ENCODE measurements around the gene GMDS. TPM values are rescaled to one million over a fixed set of nuclear protein-coding genes. Genes with fewer than 3 reads are reported as not detected.

GMDS gene
- total and polyA plus RNA-seq, 2 of the 8 experiments (the other 6 are each of a cell fraction or from before 2014, with no cell fraction given): 16.8 to 50.0 TPM

GRCh38 chr6:1915226-1915625, 330.2 kb downstream of the GMDS start:
- Histone ChIP-seq H3K14ac (ENCODE audit: insufficient read length) (no peak overlapping the region), H4K20me1 (replicated peaks in 1 of 2; ENCODE audit: control insufficient read depth in 1 of 2, insufficient read depth in 2 of 2, low read length in 2 of 2) (no peaks in the 10 kb centered on the region), H3K9ac (replicated peaks in 1 of 4; ENCODE audit: extremely low read depth in 1 of 4, low read depth in 3 of 4, low read length in 3 of 4) (no peak overlapping the region)

More at GRCh38 chr6:1915226-1915625, 330.2 kb downstream of the GMDS start:
- no peaks in the 10 kb centered on the region for H3K79me2 ChIP-seq (ENCODE audit: control insufficient read depth in 1 of 2, insufficient read depth in 2 of 2, low read length in 2 of 2)
- no peaks in the 10 kb centered on the region for H3K9me3 ChIP-seq (ENCODE audit: insufficient read depth in 2 of 2, low read depth in 1 of 2, low read length in 1 of 2)
- 90% methylated on average over 9 of the region's 9 CpGs; no CpG with 5 or more reads in 1 of the 2 experiments for WGBS, 2 experiments (ENCODE audit: extremely low coverage in 1 of 2, insufficient coverage in 1 of 2, insufficient read length in 1 of 2, insufficient replicate concordance in 2 of 2, low coverage in 1 of 2, low lambda C conversion rate in 2 of 2, missing lambda C conversion rate in 1 of 2)
- DNase-seq (ENCODE audit: low read depth in 1 of 2, low spot score in 2 of 2) (no peak), FAIRE-seq (no peak)
- H3K56ac ChIP-seq (replicated peaks; ENCODE audit: insufficient read length, low read depth, low read length): no peak overlapping the region
- no peak overlapping the region for H4K91ac ChIP-seq (replicated peaks; ENCODE audit: insufficient read length, low read length)
- H2AFZ ChIP-seq (ENCODE audit: low read length): no peak overlapping the region
- no peak overlapping the region for H3K23ac ChIP-seq (ENCODE audit: insufficient read length)
- no peaks in the 10 kb centered on the region for H3K23me2 ChIP-seq (ENCODE audit: low read depth, low read length)
- no peak overlapping the region for H4K5ac ChIP-seq (ENCODE audit: insufficient read length, low read depth, low read length)
- H2BK20ac ChIP-seq (ENCODE audit: low read length): no peak overlapping the region
- H3K27me3 ChIP-seq (replicated peaks in 1 of 4; ENCODE audit: control insufficient read depth in 3 of 4, extremely low read depth in 1 of 4, insufficient read depth in 3 of 4, low read length in 3 of 4): no peaks in the 10 kb centered on the region
- ChIA-PET CTCF (ENCODE audit: partially characterized antibody) (interaction anchor here (0.6 to 1.9 kb wide), 2 partner anchors 22 to 491 kb away, joined by 3 to 9 read pairs; no protein-coding TSS in a partner anchor), POLR2A (ENCODE audit: partially characterized antibody) (no interaction called here)
- no peak overlapping the region for H3K18ac ChIP-seq (ENCODE audit: extremely low read depth, low read length)
- no peak overlapping the region for H3K4me2 ChIP-seq (ENCODE audit: insufficient read depth in 1 of 2, low read depth in 2 of 2, low read length in 2 of 2)
- H2BK120ac ChIP-seq (replicated peaks; ENCODE audit: low read depth, low read length): no peak overlapping the region
- H2BK15ac ChIP-seq (ENCODE audit: low read length): no peak overlapping the region
- no peak overlapping the region for H3K4ac ChIP-seq (replicated peaks; ENCODE audit: insufficient read length, low read depth, low read length)
- H3K4me1 ChIP-seq (replicated peaks in 1 of 4; ENCODE audit: control insufficient read depth in 3 of 4, insufficient read depth in 4 of 4, low read length in 3 of 4): peaks cover 0 to 3% (median 2%) of the 10 kb centered on the region in 4 experiments; a peak in 4 of 7 replicates
- TF ChIP-seq BRCA1 (IDR thresholded peaks at IDR 0.05; ENCODE audit: low read depth, low read length) (no peak), CBX5 (IDR thresholded peaks at IDR 0.05; ENCODE audit: low read depth, low read length) (no peak), MAFK (IDR thresholded peaks at IDR 0.05; ENCODE audit: low read depth, low read length) (no peak), POLR2AphosphoS5 (IDR thresholded peaks at IDR 0.05; ENCODE audit: low read depth, low read length) (no peak), SIN3A (conservative IDR thresholded peaks at IDR 0.05 in 1 of 2, IDR thresholded peaks at IDR 0.05 in 1 of 2; ENCODE audit: low read depth in 1 of 2, low read length in 2 of 2) (no peak), SP1 (IDR thresholded peaks at IDR 0.05; ENCODE audit: low read depth, low read length) (no peak), SAP30 (IDR thresholded peaks at IDR 0.05; ENCODE audit: insufficient read depth, insufficient replicate concordance, low read length) (no peak), CHD2 (IDR thresholded peaks at IDR 0.05; ENCODE audit: low read length) (no peak), TEAD4 (IDR thresholded peaks at IDR 0.05; ENCODE audit: low read depth, low read length) (no peak), GABPA (IDR thresholded peaks at IDR 0.05; ENCODE audit: borderline replicate concordance, insufficient read depth, low read length) (no peak), USF2 (IDR thresholded peaks at IDR 0.05; ENCODE audit: low read length) (no peak)
- no peaks in the 10 kb centered on the region for H3K36me3 ChIP-seq (ENCODE audit: control insufficient read depth in 2 of 4, insufficient read depth in 4 of 4, low read length in 3 of 4)
- no peak overlapping the region for H3K27ac ChIP-seq (ENCODE audit: low read depth, low read length)
- H3K4me3 ChIP-seq (ENCODE audit: extremely low read depth in 1 of 4, insufficient read depth in 2 of 4, low read depth in 3 of 4, low read length in 4 of 4): no peak overlapping the region
- no peak overlapping the region for H4K8ac ChIP-seq (ENCODE audit: extremely low read depth, insufficient read depth, low read length)
- no peaks in the 10 kb centered on the region for H3K79me1 ChIP-seq (ENCODE audit: low read depth, low read length)
- no peak overlapping the region for H2AK5ac ChIP-seq (ENCODE audit: low read depth, low read length)
- H2BK5ac ChIP-seq (ENCODE audit: low read depth, low read length): no peak overlapping the region
- H2BK12ac ChIP-seq (ENCODE audit: low read depth, low read length): no peak overlapping the region
